HG02763 (cell line): ENCODE results near the gene CCDC74B.
"Not testable (repeated sequence)": the region's sequence is repeated elsewhere in the genome, so short reads cannot be mapped to it uniquely, and the experiment has no call there.

Source experiments
- ATAC-seq: cut with Tn5 transposase; IDR thresholded peaks from one replicate; pipeline ENCODE4 v1.9.1; 2021; ENCODE audit warnings: mild to moderate bottlenecking, moderate library complexity; ENCODE audit not compliant: unreplicated experiment

Gene CCDC74B

GRCh38 chr2:130145006-130145414, at the start of gene CCDC74B:
TSS of gene CCDC74B (minus strand) at chr2:130145112. CDS start at chr2:130144996, 116 bp downstream.
- ATAC-seq: peak; percentile 92

GRCh38 chr2:130193824-130194223, 48.9 kb upstream of the CCDC74B start:
- ATAC-seq: not testable (repeated sequence)

- ATAC-seq: not testable (repeated sequence)
These were observed 47.5 kb upstream of the CCDC74B start for GRCh38 chr2:130192451-130192850.

- not testable (repeated sequence) for ATAC-seq
These were observed 46.4 kb upstream of the CCDC74B start for GRCh38 chr2:130191319-130191718.

- ATAC-seq: no peak
These were observed 45.3 kb upstream of the CCDC74B start for GRCh38 chr2:130190237-130190636.

- ATAC-seq: not testable (repeated sequence)
These were observed 44.0 kb upstream of the CCDC74B start for GRCh38 chr2:130188958-130189357.

GRCh38 chr2:130187859-130188792, 43.2 kb upstream of the CCDC74B start:
- ATAC-seq: not testable (repeated sequence)

- ATAC-seq: no peak
These were observed 42.4 kb upstream of the CCDC74B start for GRCh38 chr2:130187268-130187667.

- ATAC-seq: no peak
These were observed 41.5 kb upstream of the CCDC74B start for GRCh38 chr2:130186391-130186790.

- ATAC-seq: no peak
These were observed 41.0 kb upstream of the CCDC74B start for GRCh38 chr2:130185896-130186295.

- ATAC-seq: no peak
These were observed 40.5 kb upstream of the CCDC74B start for GRCh38 chr2:130185436-130185835.

- no peak for ATAC-seq
These were observed 38.8 kb upstream of the CCDC74B start for GRCh38 chr2:130183512-130184373.

- not testable (repeated sequence) for ATAC-seq
These were observed 38.1 kb upstream of the CCDC74B start for GRCh38 chr2:130182826-130183511.

- ATAC-seq: peak; percentile 77
These were observed 37.2 kb upstream of the CCDC74B start, which contains the start of gene MZT2B for GRCh38 chr2:130181880-130182682. TSS of gene MZT2B (plus strand) at chr2:130182262. CDS start at chr2:130182283, 21 bp downstream.

GRCh38 chr2:130181325-130181879, 36.5 kb upstream of the CCDC74B start, which contains the start of gene SMPD4:
TSS of gene SMPD4 (minus strand) at chr2:130181602. CDS start at chr2:130176592, 5,010 bp downstream.
- ATAC-seq: peak; percentile 62

- not testable (repeated sequence) for ATAC-seq
These were observed 35.8 kb upstream of the CCDC74B start for GRCh38 chr2:130180404-130181324.

GRCh38 chr2:130174866-130175265, 30.0 kb upstream of the CCDC74B start:
- ATAC-seq: not testable (repeated sequence)

GRCh38 chr2:130169896-130170295, 25.0 kb upstream of the CCDC74B start:
- ATAC-seq: no peak
